HCT116 (cell line): ENCODE results near the gene RASSF3. TPM values are rescaled to one million over a fixed set of nuclear protein-coding genes. Genes with fewer than 3 reads are reported as not detected.

ENCODE experiments used
- ATAC-seq: fragments of 200-7000 bp; cut with Tn5 transposase; 2 replicates; pipeline ENCODE4 v1.9.1; 2020; ENCODE audit warnings: mild to moderate bottlenecking, moderate library complexity
- BruUV-seq: library from RNA; stranded (reverse); fragments of 400-500 nt; replicated peaks from 2 replicates; lab custom pipeline; 2021; lab: Mats Ljungman, UMichigan
- CTCF ChIA-PET: fragments of 300-600 bp; sonication (Branson Sonifier 250); formaldehyde crosslinking; loops from one replicate; lab custom pipeline; 2021; ENCODE audit warnings: antibody characterized with exemption; lab: Charles Lee
- POLR2A ChIA-PET: fragments of 300-600, 350-600 bp; sonication (Branson Sonifier 250); formaldehyde crosslinking; loops from one replicate; lab custom pipeline; 2021; ENCODE audit warnings: antibody characterized with exemption; lab: Charles Lee
- RAD21 ChIA-PET, 2 experiments: fragments of 300-600 bp; sonication (Branson Sonifier 250); formaldehyde crosslinking; loops; one replicate each; lab custom pipeline; 2023; ENCODE audit warnings: low total read pairs in 2 of 2; ENCODE audit not compliant: uncharacterized antibody in 2 of 2, unreplicated experiment in 2 of 2, low non-redundant PET in 1 of 2; lab: Charles Lee
- DNase-seq: peaks from one replicate; pipeline ENCODE4 v3.0.0-alpha.2; 2010; ENCODE audit warnings: low read depth, low spot score
- H2AFZ ChIP-seq: fragments of 200-600 bp; shearing (Covaris generic), sonication (generic); 2 replicates; pipeline ENCODE4 v1.6.1; 2017; ENCODE audit warnings: low read depth, mixed run types, mixed read lengths, antibody characterized with exemption, low read length; ENCODE audit not compliant: poor library complexity, severe bottlenecking
- H3K27ac ChIP-seq: 2 replicates; pipeline ENCODE4 v1.5.1; 2012; ENCODE audit warnings: low read depth, low read length
- H3K27me3 ChIP-seq: fragments of 200-600 bp; sonication (generic); 2 replicates; pipeline ENCODE4 v1.6.1; 2016; ENCODE audit warnings: mixed run types, low read length, mixed read lengths; ENCODE audit not compliant: insufficient read depth
- H3K36me3 ChIP-seq, 2 experiments: fragments of 200-500 bp in 1 of 2; fragments of 200-600 bp in 1 of 2; sonication (Bioruptor generic) in 1 of 2; sonication (generic) in 1 of 2; 2 replicates each; pipeline versions ENCODE4 v1.5.1 to v1.6.1; 2014 to 2016; ENCODE audit warnings: low read length in 2 of 2, inconsistent platforms in 1 of 2, mixed read lengths in 1 of 2, mixed run types in 1 of 2; ENCODE audit not compliant: insufficient read depth in 2 of 2, control insufficient read depth in 1 of 2
- H3K4me1 ChIP-seq, 2 experiments: fragments of 200-600 bp in 1 of 2; sonication (generic) in 1 of 2; 2 replicates each; pipeline versions ENCODE4 v1.5.1 to v1.6.1; 2012 to 2017; ENCODE audit warnings: low read length in 2 of 2, inconsistent platforms in 1 of 2, mild to moderate bottlenecking in 1 of 2, mixed read lengths in 1 of 2, mixed run types in 1 of 2, moderate library complexity in 1 of 2; ENCODE audit not compliant: insufficient read depth in 2 of 2, control insufficient read depth in 1 of 2
- H3K4me2 ChIP-seq: fragments of 200-600 bp; sonication (generic); 2 replicates; pipeline ENCODE4 v1.6.1; 2017; ENCODE audit warnings: mixed run types, low read length, mixed read lengths
- H3K4me3 ChIP-seq, 2 experiments: fragments of 200-600 bp in 1 of 2; sonication (generic) in 1 of 2; replicated peaks in 1 of 2; 2 replicates each; pipeline ENCODE4 v1.5.1; 2011 to 2016; ENCODE audit warnings: low read length in 2 of 2, control low read depth in 1 of 2, low read depth in 1 of 2, mild to moderate bottlenecking in 1 of 2, mixed read lengths in 1 of 2, mixed run types in 1 of 2
- H3K79me2 ChIP-seq: fragments of 200-600 bp; sonication (generic); 2 replicates; pipeline ENCODE4 v1.6.1; 2017; ENCODE audit warnings: mild to moderate bottlenecking, mixed run types, low read length, moderate library complexity, mixed read lengths; ENCODE audit not compliant: insufficient read depth
- H3K9ac ChIP-seq: fragments of 200-600 bp; sonication (generic); 2 replicates; pipeline ENCODE4 v1.6.1; 2016; ENCODE audit warnings: low read length, mixed read lengths
- H3K9me2 ChIP-seq: fragments of 200-600 bp; sonication (generic), shearing (Covaris generic); 2 replicates; pipeline ENCODE4 v1.6.1; 2017; ENCODE audit warnings: mixed run types, mild to moderate bottlenecking, moderate library complexity; ENCODE audit not compliant: insufficient read depth
- H3K9me3 ChIP-seq, 2 experiments: fragments of 200-500 bp in 1 of 2; fragments of 200-600 bp in 1 of 2; sonication (Bioruptor generic) in 1 of 2; sonication (generic) in 1 of 2; 2 replicates each; pipeline ENCODE4 v1.6.1; 2014 to 2017; ENCODE audit warnings: low read length in 2 of 2, mixed read lengths in 2 of 2, inconsistent platforms in 1 of 2, low read depth in 1 of 2, mild to moderate bottlenecking in 1 of 2, mixed run types in 1 of 2, moderate library complexity in 1 of 2; ENCODE audit not compliant: control insufficient read depth in 1 of 2, insufficient read depth in 1 of 2
- H4K20me1 ChIP-seq: fragments of 200-600 bp; sonication (generic), shearing (Covaris generic); 2 replicates; pipeline ENCODE4 v1.6.1; 2017; ENCODE audit warnings: mixed run types, mild to moderate bottlenecking, moderate library complexity; ENCODE audit not compliant: insufficient read depth
- ATF3 ChIP-seq: IDR thresholded peaks from 2 replicates; pipeline ENCODE4 v1.6.1; 2012
- ELF1 ChIP-seq: IDR thresholded peaks from 2 replicates; pipeline ENCODE4 v1.6.1; 2012; ENCODE audit warnings: low read depth, borderline replicate concordance
- EZH2 ChIP-seq: fragments of 200-600 bp; sonication (generic); IDR thresholded peaks from 2 replicates; pipeline ENCODE4 v1.6.1; 2017; ENCODE audit warnings: antibody characterized with exemption, mixed run types
- JUND ChIP-seq: IDR thresholded peaks from 2 replicates; pipeline ENCODE4 v1.6.1; 2012
- MAX ChIP-seq: IDR thresholded peaks from 2 replicates; pipeline ENCODE4 v1.6.1; 2012
- POLR2AphosphoS5 ChIP-seq: IDR thresholded peaks from 2 replicates; pipeline ENCODE4 v1.6.1; 2011; ENCODE audit warnings: mild to moderate bottlenecking, low read depth, low read length, moderate library complexity
- RAD21 ChIP-seq: IDR thresholded peaks from 2 replicates; pipeline ENCODE4 v1.6.1; 2012; ENCODE audit warnings: low read depth, mild to moderate bottlenecking
- SIN3A ChIP-seq: IDR thresholded peaks from 2 replicates; pipeline ENCODE4 v1.6.1; 2012; ENCODE audit warnings: low read depth
- SP1 ChIP-seq: IDR thresholded peaks from 2 replicates; pipeline ENCODE4 v1.6.1; 2012; ENCODE audit warnings: low read depth
- SRF ChIP-seq: IDR thresholded peaks from 2 replicates; pipeline ENCODE4 v1.6.1; 2012; ENCODE audit warnings: low read depth
- TCF7L2 ChIP-seq: IDR thresholded peaks from 2 replicates; pipeline ENCODE4 v1.7.0; 2011; ENCODE audit warnings: borderline replicate concordance, inconsistent platforms; ENCODE audit not compliant: insufficient read depth, insufficient read length; ENCODE audit errors: extremely low read depth
- YY1 ChIP-seq: IDR thresholded peaks from 2 replicates; pipeline ENCODE4 v1.6.1; 2011; ENCODE audit warnings: low read length, low read depth, moderate library complexity, mild to moderate bottlenecking; ENCODE audit not compliant: insufficient replicate concordance; ENCODE audit errors: extremely low read depth
- ZBTB33 ChIP-seq: IDR thresholded peaks from 2 replicates; pipeline ENCODE4 v1.6.1; 2011; ENCODE audit warnings: mild to moderate bottlenecking, low read length, moderate library complexity; ENCODE audit not compliant: insufficient replicate concordance; ENCODE audit errors: extremely low read depth
- ZNF274 ChIP-seq: fragments of 200-500 bp; sonication (Bioruptor generic); IDR thresholded peaks from 2 replicates; pipeline ENCODE4 v1.6.1; 2014; ENCODE audit warnings: mild to moderate bottlenecking, low read depth, low read length, inconsistent platforms
- intact Hi-C: fragments of 100-400 bp; cut with micrococcal nuclease; formaldehyde crosslinking; loops from 2 replicates; pipeline ENCODE4 v1.10.0; 2022
- total RNA-seq: library from RNA; stranded (reverse); gene quantifications from one replicate; pipeline ENCODE4 v1.2.1, GENCODE V29; 2021; ENCODE audit not compliant: unreplicated experiment
- TF ChIP-seq, protein P1 (sequence below), 3 experiments: fragments of 200-600 bp in 1 of 3; sonication (generic) in 1 of 3; IDR thresholded peaks in 2 of 3; conservative IDR thresholded peaks in 1 of 3; 2 replicates each; pipeline ENCODE4 v1.5.1; 2012 to 2017; ENCODE audit warnings: low read depth in 2 of 3, low read length in 2 of 3, antibody characterized with exemption in 1 of 3, borderline replicate concordance in 1 of 3, control low read depth in 1 of 3, mild to moderate bottlenecking in 1 of 3, mixed read lengths in 1 of 3, mixed run types in 1 of 3, moderate library complexity in 1 of 3; ENCODE audit not compliant: insufficient read depth in 1 of 3
- TF ChIP-seq, protein P2 (sequence below): IDR thresholded peaks from 2 replicates; pipeline ENCODE4 v1.6.1; 2012; ENCODE audit warnings: low read depth

RASSF3 gene
- total RNA-seq, 1 experiment from 2014 or later = 67.1 TPM

GRCh38 chr12:64598831-64599230, 11.5 kb upstream of the RASSF3 start (continued):
- TF ChIP-seq SP1 (no peak), EZH2 (no peak), SIN3A (no peak), YY1 (no peak)

DNA sequence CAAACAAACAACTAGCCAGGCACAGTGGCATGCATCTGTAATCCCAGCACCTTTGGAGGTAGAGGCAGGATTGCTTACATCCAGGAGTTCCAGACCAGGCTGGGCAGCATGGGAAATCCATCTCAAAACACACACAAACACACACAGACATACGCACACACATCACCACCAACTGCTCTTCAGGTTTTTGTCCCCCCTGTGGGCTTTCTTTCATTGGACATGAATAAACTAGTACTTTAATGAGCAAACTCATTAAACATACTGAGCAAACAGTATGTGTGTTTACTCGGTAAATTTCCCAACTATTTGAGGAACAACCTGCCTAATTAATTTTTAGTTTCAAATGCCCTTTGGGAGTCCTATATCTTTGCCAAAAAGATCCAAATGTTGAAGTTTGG, 10.1 kb upstream of the RASSF3 start:
- intact Hi-C loops = loop anchor here (10.0 kb wide), 1 partner anchor 145 kb away; the partner anchor contains the start of gene TBK1
- no peak overlapping the region for H3K4me3 ChIP-seq
- POLR2A ChIA-PET = no interaction called here
- H2AFZ ChIP-seq = peak overlapping the region; percentile 26
- no peaks in the 10 kb centered on the region for H3K9me3 ChIP-seq
- H3K27ac ChIP-seq = no peak overlapping the region
- H3K4me2 ChIP-seq = no peak overlapping the region
- RAD21 ChIA-PET = no interaction called here
- no TSS peak for BruUV-seq
- CTCF ChIA-PET = no interaction called here
- no peaks in the 10 kb centered on the region for H3K36me3 ChIP-seq
- no peak overlapping the region for H3K9ac ChIP-seq
- ATAC-seq = no peak
- H3K4me1 ChIP-seq = no peaks in the 10 kb centered on the region
- H3K9me2 ChIP-seq = no peaks in the 10 kb centered on the region
- no peak for TF ChIP-seq ZNF274
- no peak for TF ChIP-seq MAX
- no peak for TF ChIP-seq SP1
- TF ChIP-seq, protein P1, sequence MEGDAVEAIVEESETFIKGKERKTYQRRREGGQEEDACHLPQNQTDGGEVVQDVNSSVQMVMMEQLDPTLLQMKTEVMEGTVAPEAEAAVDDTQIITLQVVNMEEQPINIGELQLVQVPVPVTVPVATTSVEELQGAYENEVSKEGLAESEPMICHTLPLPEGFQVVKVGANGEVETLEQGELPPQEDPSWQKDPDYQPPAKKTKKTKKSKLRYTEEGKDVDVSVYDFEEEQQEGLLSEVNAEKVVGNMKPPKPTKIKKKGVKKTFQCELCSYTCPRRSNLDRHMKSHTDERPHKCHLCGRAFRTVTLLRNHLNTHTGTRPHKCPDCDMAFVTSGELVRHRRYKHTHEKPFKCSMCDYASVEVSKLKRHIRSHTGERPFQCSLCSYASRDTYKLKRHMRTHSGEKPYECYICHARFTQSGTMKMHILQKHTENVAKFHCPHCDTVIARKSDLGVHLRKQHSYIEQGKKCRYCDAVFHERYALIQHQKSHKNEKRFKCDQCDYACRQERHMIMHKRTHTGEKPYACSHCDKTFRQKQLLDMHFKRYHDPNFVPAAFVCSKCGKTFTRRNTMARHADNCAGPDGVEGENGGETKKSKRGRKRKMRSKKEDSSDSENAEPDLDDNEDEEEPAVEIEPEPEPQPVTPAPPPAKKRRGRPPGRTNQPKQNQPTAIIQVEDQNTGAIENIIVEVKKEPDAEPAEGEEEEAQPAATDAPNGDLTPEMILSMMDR (IDR thresholded peaks at IDR 0.05 in 2 of 3, conservative IDR thresholded peaks at IDR 0.05 in 1 of 3; ENCODE audit: borderline replicate concordance in 1 of 3, insufficient read depth in 1 of 3, low read depth in 2 of 3, low read length in 2 of 3) = no peak
- TF ChIP-seq SRF = no peak
- TF ChIP-seq, protein P2, sequence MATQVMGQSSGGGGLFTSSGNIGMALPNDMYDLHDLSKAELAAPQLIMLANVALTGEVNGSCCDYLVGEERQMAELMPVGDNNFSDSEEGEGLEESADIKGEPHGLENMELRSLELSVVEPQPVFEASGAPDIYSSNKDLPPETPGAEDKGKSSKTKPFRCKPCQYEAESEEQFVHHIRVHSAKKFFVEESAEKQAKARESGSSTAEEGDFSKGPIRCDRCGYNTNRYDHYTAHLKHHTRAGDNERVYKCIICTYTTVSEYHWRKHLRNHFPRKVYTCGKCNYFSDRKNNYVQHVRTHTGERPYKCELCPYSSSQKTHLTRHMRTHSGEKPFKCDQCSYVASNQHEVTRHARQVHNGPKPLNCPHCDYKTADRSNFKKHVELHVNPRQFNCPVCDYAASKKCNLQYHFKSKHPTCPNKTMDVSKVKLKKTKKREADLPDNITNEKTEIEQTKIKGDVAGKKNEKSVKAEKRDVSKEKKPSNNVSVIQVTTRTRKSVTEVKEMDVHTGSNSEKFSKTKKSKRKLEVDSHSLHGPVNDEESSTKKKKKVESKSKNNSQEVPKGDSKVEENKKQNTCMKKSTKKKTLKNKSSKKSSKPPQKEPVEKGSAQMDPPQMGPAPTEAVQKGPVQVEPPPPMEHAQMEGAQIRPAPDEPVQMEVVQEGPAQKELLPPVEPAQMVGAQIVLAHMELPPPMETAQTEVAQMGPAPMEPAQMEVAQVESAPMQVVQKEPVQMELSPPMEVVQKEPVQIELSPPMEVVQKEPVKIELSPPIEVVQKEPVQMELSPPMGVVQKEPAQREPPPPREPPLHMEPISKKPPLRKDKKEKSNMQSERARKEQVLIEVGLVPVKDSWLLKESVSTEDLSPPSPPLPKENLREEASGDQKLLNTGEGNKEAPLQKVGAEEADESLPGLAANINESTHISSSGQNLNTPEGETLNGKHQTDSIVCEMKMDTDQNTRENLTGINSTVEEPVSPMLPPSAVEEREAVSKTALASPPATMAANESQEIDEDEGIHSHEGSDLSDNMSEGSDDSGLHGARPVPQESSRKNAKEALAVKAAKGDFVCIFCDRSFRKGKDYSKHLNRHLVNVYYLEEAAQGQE = no peak
- no peak for TF ChIP-seq RAD21
- no peak for TF ChIP-seq SIN3A
- TF ChIP-seq ELF1 = no peak
- no peak for TF ChIP-seq YY1
- no peak for TF ChIP-seq JUND
- no peak for TF ChIP-seq ZBTB33
- no peak for TF ChIP-seq POLR2AphosphoS5
- no peak for TF ChIP-seq ATF3
- no peak for TF ChIP-seq TCF7L2
- TF ChIP-seq, all 23 proteins: peak for 0
- H3K27me3 ChIP-seq = no peaks in the 10 kb centered on the region
- no peak for DNase-seq
- H4K20me1 ChIP-seq = no peaks in the 10 kb centered on the region
- no peaks in the 10 kb centered on the region for H3K79me2 ChIP-seq
